Transverse colon (tissue), 4 donors: Measurements from ENCODE around the gene ARHGAP24. TPM values are rescaled to one million over a fixed set of nuclear protein-coding genes. Genes with fewer than 3 reads are reported as not detected.

Experiments used
- DNase-seq: peaks from one replicate; pipeline ENCODE4 v3.0.0-alpha.2; 2019
- H3K27ac ChIP-seq, 4 donors: fragments of 200-600 bp; sonication (generic); 2 replicates each; pipeline ENCODE4 v1.5.1; 2016 to 2018; ENCODE audit warnings: inconsistent platforms in 4 of 4
- H3K27me3 ChIP-seq: fragments of 200-600 bp; sonication (generic); 2 replicates; pipeline ENCODE4 v1.5.1; 2017; ENCODE audit warnings: inconsistent platforms
- H3K36me3 ChIP-seq, 4 donors: fragments of 200-600 bp; sonication (generic); 2 replicates each; pipeline ENCODE4 v1.5.1; 2017 to 2019; ENCODE audit warnings: inconsistent platforms in 4 of 4
- H3K4me1 ChIP-seq, 4 donors: fragments of 200-600 bp; sonication (generic); 2 replicates each; pipeline ENCODE4 v1.5.1; 2017 to 2020; ENCODE audit warnings: inconsistent platforms in 4 of 4
- H3K4me3 ChIP-seq, 4 donors: fragments of 200-600 bp; sonication (generic); 1 replicate in 1 of 4; 2 replicates in 3 of 4; pipeline versions ENCODE4 v1.5.1 to v1.6.1; 2017 to 2019; ENCODE audit warnings: inconsistent platforms in 4 of 4
- H3K9me3 ChIP-seq, 2 donors: fragments of 200-600 bp; sonication (generic); 2 replicates each; pipeline ENCODE4 v1.5.1; 2017 to 2019; ENCODE audit warnings: inconsistent platforms in 2 of 2
- EP300 ChIP-seq: sonication (generic); formaldehyde crosslinking; IDR thresholded peaks from one replicate; pipeline ENCODE4 v1.6.1; 2017; ENCODE audit warnings: antibody characterized with exemption, low read depth
- POLR2A ChIP-seq: fragments of 450-650 bp; IDR thresholded peaks from one replicate; pipeline ENCODE4 v1.6.1; 2016; ENCODE audit warnings: antibody characterized with exemption, mild to moderate bottlenecking, moderate library complexity
- POLR2AphosphoS5 ChIP-seq, 3 donors: sonication (generic); formaldehyde crosslinking; IDR thresholded peaks; one replicate each; pipeline ENCODE4 v1.6.1; 2016; ENCODE audit warnings: antibody characterized with exemption in 3 of 3
- WGBS, 2 donors: methylation state at CpG; one replicate each; pipeline ENCODE4 v1.1.5; 2018; ENCODE audit warnings: low coverage in 1 of 2; 5-methylcytosine and 5-hydroxymethylcytosine counted together
- in situ Hi-C, 4 donors: fragments of 200-750 bp; cut with MboI; loops; one replicate each; pipeline versions ENCODE4 v1.15.0 to v1.15.1; 2017; ENCODE audit warnings: low sequenced_read_pairs in 3 of 4, low pct_ligation_motif_present in 1 of 4, low pct_unique_long_range_greater_than_20kb in 1 of 4
- intact Hi-C: fragments of 100-400 bp; cut with DNase I; formaldehyde crosslinking; loops from one replicate; pipeline ENCODE4 v1.15.1; 2023; ENCODE audit warnings: low total_unique reads
- total RNA-seq, 4 donors: library from RNA; depleted of rRNA; stranded (reverse); fragments of >200 nt; gene quantifications; one replicate each; pipeline ENCODE4 v1.1.0, GENCODE V29; 2016
- TF ChIP-seq, protein P1 (sequence below), 5 experiments: fragments of 200-600 bp in 3 of 5; fragments of 450-650 bp in 2 of 5; sonication (generic) in 3 of 5; IDR thresholded peaks; 1 replicate in 2 of 5; 2 replicates in 3 of 5; pipeline ENCODE4 v1.5.1; 2016 to 2017; ENCODE audit warnings: antibody characterized with exemption in 5 of 5, inconsistent platforms in 3 of 5, mild to moderate bottlenecking in 2 of 5, moderate library complexity in 1 of 5

Gene ARHGAP24
- total RNA-seq, 4 donors from 2014 or later = 4.2 to 32.0 (median 12.6) TPM

DNA sequence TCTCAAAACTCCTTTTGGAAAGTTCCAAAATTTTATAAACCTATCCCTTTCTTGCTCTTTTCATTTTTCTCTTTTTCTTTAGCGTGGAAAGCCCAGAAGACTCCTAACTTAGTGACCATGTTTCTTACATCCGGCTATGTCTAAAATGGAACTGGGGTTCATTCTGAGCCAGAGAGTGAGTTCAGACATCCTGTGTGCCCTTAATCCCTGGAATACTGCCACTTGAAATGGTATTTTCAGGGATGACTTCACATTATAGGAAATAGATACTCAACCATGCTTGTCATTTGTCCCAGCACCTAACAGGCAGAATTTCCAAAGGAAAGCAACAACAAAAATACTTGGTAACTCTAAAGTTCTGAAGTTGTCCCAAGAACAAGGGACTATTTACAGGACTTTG, 379.6 kb downstream of the ARHGAP24 start:
- 76 to 81% methylated on average over 2 of the region's 2 CpGs for WGBS, 2 donors
- Histone ChIP-seq H3K9me3 (no peaks in the 10 kb centered on the region), H3K27ac (no peak overlapping the region), H3K27me3 (no peaks in the 10 kb centered on the region), H3K4me1 (no peaks in the 10 kb centered on the region), H3K4me3 (no peak overlapping the region), H3K36me3 (no peaks in the 10 kb centered on the region)
- TF ChIP-seq POLR2A (no peak), EP300 (no peak), POLR2AphosphoS5 (IDR thresholded peaks at IDR 0.05) (no peak)
- TF ChIP-seq, protein P1, sequence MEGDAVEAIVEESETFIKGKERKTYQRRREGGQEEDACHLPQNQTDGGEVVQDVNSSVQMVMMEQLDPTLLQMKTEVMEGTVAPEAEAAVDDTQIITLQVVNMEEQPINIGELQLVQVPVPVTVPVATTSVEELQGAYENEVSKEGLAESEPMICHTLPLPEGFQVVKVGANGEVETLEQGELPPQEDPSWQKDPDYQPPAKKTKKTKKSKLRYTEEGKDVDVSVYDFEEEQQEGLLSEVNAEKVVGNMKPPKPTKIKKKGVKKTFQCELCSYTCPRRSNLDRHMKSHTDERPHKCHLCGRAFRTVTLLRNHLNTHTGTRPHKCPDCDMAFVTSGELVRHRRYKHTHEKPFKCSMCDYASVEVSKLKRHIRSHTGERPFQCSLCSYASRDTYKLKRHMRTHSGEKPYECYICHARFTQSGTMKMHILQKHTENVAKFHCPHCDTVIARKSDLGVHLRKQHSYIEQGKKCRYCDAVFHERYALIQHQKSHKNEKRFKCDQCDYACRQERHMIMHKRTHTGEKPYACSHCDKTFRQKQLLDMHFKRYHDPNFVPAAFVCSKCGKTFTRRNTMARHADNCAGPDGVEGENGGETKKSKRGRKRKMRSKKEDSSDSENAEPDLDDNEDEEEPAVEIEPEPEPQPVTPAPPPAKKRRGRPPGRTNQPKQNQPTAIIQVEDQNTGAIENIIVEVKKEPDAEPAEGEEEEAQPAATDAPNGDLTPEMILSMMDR (IDR thresholded peaks at IDR 0.05) = no peak
- intact Hi-C loops (no loop called here), in situ Hi-C loops (no loop called here)
- DNase-seq = no peak

- Histone ChIP-seq H3K27ac (no peak overlapping the region), H3K27me3 (no peaks in the 10 kb centered on the region), H3K9me3 (no peaks in the 10 kb centered on the region), H3K36me3 (no peaks in the 10 kb centered on the region), H3K4me1 (peaks cover 0 to 23% (median 5%) of the 10 kb centered on the region in 4 donors), H3K4me3 (no peak overlapping the region)
- DNase-seq = no peak
- TF ChIP-seq, protein P1 (IDR thresholded peaks at IDR 0.05) = no peak
- TF ChIP-seq POLR2AphosphoS5 (IDR thresholded peaks at IDR 0.05) (no peak), POLR2A (no peak), EP300 (no peak)
- 55 to 63% methylated on average over 6 of the region's 6 CpGs for WGBS, 2 donors
- intact Hi-C loops = no loop called here
- in situ Hi-C loops = no loop called here
Observed at GRCh38 chr4:85860066-85860740, 385.3 kb downstream of the ARHGAP24 start.

GRCh38 chr4:85861064-85861765, 386.3 kb downstream of the ARHGAP24 start:
- H3K27me3 ChIP-seq = no peaks in the 10 kb centered on the region
- WGBS, 2 donors = 26 to 41% methylated on average over 5 of the region's 5 CpGs
- DNase-seq = no peak
- peak overlapping the region in 1 of 4 donors; percentile 32 for H3K27ac ChIP-seq
- no peaks in the 10 kb centered on the region for H3K9me3 ChIP-seq
- H3K36me3 ChIP-seq = no peaks in the 10 kb centered on the region
- H3K4me3 ChIP-seq = no peak overlapping the region
- in situ Hi-C loops (no loop called here), intact Hi-C loops (no loop called here)
- TF ChIP-seq POLR2AphosphoS5 (IDR thresholded peaks at IDR 0.05) = no peak
- H3K4me1 ChIP-seq = peaks cover 0 to 23% (median 5%) of the 10 kb centered on the region in 4 donors

DNA sequence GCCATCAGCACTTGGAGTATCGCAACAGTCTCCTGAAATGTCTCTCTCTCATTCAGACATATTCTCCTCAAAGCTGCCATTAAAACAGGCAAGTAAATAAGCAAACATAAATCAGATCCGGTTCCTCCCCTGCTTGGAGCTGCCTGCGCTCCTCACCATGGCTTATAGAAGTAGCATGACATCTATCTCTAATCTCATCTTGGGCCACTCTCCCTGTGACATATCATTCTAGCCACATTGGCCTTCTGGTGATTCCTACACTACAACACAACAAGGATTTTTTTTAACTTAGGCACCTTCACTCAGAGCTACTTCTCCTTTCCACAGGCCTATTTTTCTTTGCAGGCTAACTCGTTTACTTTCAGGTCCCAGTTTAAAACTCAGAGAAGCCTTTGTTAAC, 387.9 kb downstream of the ARHGAP24 start:
- in situ Hi-C loops = no loop called here
- H3K36me3 ChIP-seq = no peaks in the 10 kb centered on the region
- no peak overlapping the region for H3K27ac ChIP-seq
- DNase-seq = no peak
- H3K4me3 ChIP-seq = no peak overlapping the region
- TF ChIP-seq, protein P1 (IDR thresholded peaks at IDR 0.05) = no peak
- TF ChIP-seq EP300 (no peak), POLR2A (no peak), POLR2AphosphoS5 (IDR thresholded peaks at IDR 0.05) (no peak)
- no peaks in the 10 kb centered on the region for H3K27me3 ChIP-seq
- no peaks in the 10 kb centered on the region for H3K9me3 ChIP-seq
- intact Hi-C loops = no loop called here
- 81 to 90% methylated on average over 4 of the region's 4 CpGs for WGBS, 2 donors
- H3K4me1 ChIP-seq = peaks cover 0 to 23% (median 5%) of the 10 kb centered on the region in 4 donors
